Muscle of back (tissue), 11 donors: ENCODE measurements around the gene TFAP2C. TPM values are rescaled to one million over a fixed set of nuclear protein-coding genes. Genes with fewer than 3 reads are reported as not detected.
"Not testable (repeated sequence)": the region's sequence is repeated elsewhere in the genome, so short reads cannot be mapped to it uniquely, and the experiment has no call there.

Experiments
- DNase-seq, 3 donors: peaks; one replicate each; pipeline versions ENCODE4 v3.0.0 to v3.0.0-alpha.2; 2013
- polyA plus RNA-seq, 10 donors: library from polyadenylated mRNA; unstranded; fragments of 120-200 nt; gene quantifications; one replicate each; pipeline ENCODE4 v1.2.1, GENCODE V29; 2013; ENCODE audit not compliant: insufficient read length in 10 of 10

The TFAP2C gene
- polyA plus RNA-seq, 10 donors, result 0.07 to 11.7 (median 0.20) TPM; not detected in 3

DNA sequence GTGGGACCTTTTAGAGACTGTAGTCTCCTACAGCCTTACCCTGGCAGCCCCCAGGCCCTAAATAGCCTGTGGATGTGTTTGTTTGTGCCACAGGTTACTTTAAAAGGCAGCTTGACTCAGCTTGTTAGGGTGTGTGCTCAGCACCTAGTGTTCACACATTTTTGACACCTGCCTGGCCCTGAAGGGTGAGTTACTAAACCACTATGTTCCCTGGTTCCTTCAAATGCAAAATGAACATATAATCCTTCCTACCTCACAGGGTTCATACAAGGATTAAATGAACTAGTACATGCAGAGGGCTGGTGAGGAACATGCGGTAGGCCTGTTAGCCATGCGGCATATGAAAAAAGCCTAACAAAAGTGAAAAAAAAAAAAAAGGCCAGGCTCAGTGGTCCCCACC, 14.9 kb upstream of the TFAP2C start:
- no peak for DNase-seq

DNA sequence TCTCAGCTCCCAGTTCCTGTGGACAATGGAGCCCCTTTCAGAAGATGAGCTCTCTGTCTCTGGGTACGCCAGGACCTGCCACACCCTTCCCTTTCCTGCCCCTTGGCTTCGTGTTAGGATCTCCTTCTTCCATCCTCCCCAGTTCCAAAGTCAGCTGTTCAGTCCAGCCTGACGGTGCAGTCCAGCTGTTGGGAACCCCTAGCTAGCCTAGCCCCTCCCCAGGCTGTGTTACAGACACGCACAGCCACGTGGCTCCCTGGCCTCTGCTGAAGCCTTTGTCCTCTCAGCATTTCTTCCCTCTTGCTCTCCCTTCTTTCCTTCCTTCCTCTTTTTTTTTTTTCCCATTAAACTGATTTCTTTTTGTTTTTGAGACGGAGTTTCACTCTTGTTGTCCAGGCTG, 12.4 kb upstream of the TFAP2C start:
- DNase-seq, result no peak

DNA sequence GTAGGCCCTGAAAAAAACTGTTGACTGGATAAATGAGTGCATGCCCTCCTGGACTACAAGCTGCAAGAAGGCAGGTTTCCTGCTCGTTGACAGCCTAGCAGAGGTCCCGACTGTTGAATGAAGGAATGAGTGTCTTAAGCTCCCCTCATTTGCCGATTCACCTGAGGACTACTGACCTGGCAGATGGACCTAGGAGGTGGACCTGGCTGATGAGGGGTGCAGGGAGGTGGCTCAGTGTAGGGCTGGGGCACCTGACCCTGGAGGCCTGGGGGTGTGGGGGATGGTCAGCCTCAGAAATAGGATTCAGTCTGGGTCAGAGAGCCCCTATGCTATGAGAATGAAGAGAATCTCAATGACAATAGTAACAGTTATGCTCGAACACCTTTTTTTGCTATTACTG, 11.6 kb upstream of the TFAP2C start:
- no peak for DNase-seq

- no peak for DNase-seq
Observed at GRCh38 chr20:56621730-56622129, 7.4 kb upstream of the TFAP2C start.

- not testable (repeated sequence) for DNase-seq
Observed at GRCh38 chr20:56623930-56624329, 5.2 kb upstream of the TFAP2C start.

DNA sequence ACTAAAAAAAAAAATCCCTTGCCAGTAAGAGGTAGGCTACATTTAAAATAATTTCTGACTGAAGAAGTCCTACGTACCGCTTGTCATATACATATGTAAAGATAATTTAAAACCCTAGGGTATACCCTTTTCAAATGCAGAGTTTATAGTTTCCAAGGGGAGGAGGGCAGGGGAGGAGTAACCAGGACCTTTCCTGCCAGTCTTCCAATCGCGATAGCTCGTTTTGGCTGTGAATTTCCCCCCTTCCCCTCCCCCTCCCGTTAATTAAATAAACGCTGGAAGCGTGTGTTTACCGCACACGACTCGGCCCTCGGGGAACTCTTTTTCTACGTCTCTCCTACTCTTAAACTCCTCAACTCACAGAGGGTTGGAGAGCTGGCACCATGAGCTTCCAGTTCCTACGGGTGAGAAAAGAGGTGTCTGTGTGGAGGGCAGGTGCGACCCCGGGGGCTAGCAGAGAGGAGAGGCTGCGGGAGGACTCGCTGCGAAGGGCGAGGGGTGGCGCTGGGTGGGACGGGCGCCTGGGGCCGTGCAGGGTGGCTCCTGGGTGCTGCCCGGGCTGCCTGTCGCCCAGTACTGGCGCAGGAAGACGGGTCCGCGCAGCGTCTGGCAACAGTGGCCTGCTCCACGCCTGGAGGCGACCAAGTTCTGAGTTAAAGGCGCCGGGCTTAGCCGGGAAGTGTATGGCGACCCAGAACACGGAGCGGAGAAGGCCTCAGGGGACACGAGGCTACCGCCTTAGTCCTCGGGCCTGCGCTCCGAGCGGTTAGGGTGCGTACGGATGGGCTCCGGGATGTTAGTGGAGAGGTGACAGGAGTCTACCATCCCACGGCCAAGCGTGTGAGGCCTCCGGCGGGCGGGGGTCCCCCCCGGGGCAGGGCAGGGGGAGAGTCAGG, 4.1 kb upstream of the TFAP2C start:
- DNase-seq, result no peak

DNA sequence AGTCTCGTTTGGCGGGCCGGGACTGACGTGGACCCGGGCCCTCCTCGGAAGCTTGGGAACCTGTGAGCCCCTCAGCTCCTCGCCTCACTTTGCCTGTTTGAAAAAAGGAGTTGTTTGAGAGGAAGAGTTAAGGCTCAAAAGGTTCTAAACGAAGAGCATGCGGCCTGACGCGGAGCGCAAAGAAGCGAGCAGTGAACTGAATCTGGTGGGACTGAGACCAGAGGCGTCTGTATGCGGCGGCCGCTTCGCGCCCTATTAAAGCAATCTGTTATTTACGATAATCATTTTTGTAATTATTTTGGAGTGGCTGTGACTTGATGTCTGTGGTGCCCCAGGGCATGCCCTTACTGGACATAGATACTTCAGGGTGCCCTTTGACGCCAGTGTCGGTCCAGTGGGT, 3.3 kb upstream of the TFAP2C start:
- no peak for DNase-seq

DNA sequence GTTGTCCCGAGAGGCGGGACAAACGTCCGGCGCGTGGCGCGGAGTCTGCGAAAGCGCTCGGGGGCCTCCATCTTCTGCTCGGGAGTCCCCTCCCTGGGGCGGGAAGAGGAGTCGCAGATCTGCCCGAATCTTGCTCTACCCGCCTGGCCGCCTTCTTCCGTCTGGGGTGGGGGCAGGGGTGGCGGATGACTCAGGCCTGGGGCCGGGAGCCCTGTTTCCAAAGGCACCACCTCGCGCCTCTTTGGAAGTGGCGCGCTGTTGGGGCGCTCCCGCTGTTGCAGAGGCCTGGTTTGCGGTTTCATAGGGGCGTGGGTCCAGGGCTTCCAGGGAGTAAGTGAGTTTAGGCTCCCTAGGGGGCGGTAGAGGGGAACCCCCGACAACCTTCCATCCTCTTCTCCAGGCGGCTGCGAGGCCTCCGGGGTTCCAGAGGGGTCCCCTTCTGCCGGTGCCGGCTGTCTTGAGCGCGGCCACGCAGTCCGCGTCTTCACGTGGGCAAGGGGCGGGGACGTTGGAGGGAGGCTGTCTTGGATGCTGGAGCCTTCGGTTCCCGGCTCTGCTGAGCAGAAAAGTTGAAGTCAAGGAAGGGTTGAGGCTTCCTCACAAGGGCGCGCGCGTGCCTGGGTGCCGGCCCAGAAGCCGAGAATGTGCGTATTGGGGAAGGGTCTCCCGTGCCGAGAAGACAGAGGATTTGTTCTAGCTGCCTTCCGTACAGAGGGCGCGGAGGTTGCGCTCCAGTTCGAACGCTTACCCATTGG, 2.6 kb upstream of the TFAP2C start:
- DNase-seq, result peak in 1 of 3 donors; percentile 43

DNA sequence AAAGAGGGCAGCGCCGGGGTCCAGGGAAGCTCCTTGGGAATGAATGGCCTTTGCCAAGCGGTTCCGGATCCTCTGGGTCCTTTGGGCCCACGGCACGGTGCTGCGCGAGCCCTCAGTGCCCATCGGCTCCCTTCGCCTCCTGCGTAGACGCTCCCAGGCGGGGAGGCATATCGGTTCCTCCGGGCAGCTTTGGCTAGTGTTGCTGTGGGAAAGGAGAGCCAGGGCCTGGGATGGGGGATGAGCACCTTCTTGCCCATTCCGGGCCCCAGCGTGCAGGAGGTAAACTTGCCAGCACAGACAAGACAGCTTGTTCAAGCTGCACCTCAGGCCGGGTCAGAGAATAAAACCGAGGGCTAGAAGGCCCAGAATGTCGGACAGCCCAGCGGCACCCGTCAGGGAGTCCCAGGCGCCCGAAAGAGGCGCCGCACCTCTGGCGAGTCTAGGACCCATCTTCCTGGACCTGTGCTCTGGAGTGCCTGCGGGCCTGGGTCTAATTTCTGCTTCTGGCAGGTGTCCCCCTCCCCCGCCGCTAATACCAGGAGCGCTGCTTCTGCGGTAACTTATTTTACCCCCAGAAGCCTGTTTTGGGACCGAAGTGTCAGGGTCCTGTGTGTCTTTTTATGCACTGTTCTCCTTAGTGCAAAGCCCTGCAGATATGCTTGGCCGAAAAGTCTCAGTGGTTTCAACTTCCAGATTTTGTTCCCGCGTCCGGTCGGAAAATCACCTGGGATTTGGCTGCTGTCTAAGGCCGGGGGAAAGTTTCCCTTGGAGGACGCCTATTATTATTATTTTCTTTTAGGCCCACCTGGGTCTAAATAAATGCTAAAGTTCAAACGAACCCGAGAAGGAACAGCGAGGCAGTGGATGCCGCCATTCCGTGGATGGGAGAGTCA, 1.7 kb upstream of the TFAP2C start:
- no peak for DNase-seq

- no peak for DNase-seq
Observed at GRCh38 chr20:56628015-56628872, 862 bp upstream of the TFAP2C start.

GRCh38 chr20:56629464-56630085, 469 bp downstream of the TFAP2C start:
- DNase-seq, result no peak

DNA sequence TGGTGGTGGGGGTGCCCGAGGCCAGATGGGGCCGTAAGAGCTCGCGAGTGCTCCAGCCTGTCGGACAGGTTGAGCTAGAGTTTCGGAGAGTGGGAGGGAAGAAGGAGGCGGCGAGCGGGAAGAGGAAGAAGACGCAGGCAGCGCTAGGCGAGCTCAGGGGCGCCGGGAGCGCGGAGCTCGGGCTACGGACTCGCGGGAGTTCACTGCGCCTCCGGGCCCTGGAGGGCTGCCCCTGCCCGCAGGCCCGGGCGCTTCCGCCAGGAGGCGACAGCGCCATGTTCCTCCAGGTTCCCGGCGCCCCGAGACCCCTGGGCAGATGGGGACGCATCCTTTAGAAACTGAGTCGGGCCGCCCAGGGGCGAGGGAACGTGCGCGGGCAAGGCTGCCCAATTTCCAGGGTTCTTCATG, 984 bp downstream of the TFAP2C start:
- DNase-seq, result peak in 2 of 3 donors; percentile 43 to 48

DNA sequence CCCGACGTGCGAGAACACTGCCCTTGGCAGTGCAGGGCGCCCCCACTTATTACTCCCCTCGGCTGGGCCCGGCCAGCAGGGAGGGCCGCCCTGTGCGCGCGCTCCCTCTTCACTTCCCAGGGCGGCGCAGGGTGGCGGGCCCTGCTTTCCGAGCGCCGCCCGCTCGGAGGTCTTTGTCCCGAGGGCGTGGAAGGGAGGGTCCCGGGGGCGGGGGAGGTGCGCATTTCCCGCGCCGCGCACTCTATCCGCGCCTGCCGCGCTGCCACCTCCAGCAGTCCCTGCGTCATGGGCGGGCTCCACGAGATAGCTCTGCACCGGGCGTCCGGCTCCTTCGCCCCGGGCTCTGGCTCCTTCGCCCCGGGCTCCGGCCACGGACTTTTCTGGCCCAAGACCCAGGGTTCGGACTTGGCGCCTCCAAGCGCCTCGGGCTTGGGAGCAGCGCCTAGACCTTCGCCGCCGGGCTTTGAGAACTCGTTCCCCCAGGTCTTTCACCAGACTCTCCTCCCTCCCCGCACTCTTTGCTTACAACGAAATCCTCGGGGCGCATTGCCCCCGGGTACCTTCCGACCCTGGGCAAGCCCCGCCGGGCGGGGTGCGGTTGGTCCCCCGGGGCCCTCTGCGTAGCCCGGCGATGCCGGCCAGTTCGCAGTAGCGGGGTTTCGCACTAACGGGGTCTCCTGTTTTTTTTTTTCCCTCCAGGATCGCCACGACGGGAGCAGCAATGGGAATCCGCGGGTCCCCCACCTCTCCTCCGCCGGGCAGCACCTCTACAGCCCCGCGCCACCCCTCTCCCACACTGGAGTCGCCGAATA, 1.6 kb downstream of the TFAP2C start:
- DNase-seq, result peak in 1 of 3 donors; percentile 36

DNA sequence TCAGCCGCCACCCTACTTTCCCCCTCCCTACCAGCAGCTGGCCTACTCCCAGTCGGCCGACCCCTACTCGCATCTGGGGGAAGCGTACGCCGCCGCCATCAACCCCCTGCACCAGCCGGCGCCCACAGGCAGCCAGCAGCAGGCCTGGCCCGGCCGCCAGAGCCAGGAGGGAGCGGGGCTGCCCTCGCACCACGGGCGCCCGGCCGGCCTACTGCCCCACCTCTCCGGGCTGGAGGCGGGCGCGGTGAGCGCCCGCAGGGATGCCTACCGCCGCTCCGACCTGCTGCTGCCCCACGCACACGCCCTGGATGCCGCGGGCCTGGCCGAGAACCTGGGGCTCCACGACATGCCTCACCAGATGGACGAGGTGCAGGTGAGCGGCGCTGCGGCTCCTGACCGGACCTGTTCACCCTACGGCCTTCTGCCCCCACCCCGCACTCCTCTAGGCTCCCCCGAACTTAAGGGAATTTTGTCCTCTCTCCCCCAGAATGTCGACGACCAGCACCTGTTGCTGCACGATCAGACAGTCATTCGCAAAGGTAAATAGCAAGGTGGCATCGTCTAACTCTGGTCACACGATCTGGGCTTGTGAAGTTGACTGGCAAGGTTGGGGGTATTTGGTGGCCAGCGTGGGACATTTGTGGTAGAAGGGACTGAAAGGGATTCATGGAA, 2.3 kb downstream of the TFAP2C start:
- DNase-seq, result no peak

- no peak for DNase-seq
Observed at GRCh38 chr20:56631990-56632327, 2.9 kb downstream of the TFAP2C start.

DNA sequence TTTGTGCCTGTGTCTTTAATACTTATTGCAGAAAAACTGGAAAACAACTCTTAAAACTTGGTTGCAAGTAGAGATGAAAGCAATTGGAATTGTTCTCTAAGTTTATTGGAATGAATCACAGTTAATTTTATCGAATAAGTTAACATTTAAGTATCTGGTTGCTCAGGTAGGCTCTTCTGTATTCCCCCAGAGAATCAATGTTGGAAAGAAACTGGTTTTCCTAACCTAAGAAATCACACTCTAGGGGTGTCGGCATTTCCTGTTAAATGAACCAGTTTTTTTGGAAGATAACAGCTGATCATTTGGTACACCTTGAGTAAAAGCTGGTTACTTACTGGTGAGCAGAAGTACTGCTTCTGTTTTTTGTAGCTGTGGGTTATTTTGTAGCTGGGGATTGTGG, 5.2 kb downstream of the TFAP2C start:
- no peak for DNase-seq

- DNase-seq, result no peak
Observed at GRCh38 chr20:56634735-56635385, 5.8 kb downstream of the TFAP2C start.

GRCh38 chr20:56636716-56637115, 7.6 kb downstream of the TFAP2C start:
- DNase-seq, result peak in 1 of 3 donors; percentile 83

DNA sequence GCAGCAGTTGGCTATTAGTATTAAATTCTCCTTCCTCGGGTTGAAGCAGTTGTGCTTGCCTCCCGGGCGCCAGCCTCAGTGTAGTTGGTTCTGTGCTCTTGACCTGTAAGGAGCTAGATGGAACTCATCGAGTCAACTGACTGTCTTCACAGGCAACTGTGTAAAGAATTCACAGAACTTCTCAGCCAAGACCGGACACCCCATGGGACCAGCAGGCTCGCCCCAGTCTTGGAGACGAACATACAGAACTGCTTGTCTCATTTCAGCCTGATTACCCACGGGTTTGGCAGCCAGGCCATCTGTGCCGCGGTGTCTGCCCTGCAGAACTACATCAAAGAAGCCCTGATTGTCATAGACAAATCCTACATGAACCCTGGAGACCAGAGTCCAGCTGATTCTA, 8.5 kb downstream of the TFAP2C start:
- DNase-seq, result no peak
